Neuronal stem cell (in vitro differentiated cells): ENCODE results near the gene CUX1.
A peak's percentile ranks its signal among the peaks of the same experiment; 100 is the strongest.

ENCODE experiments used
- DNase-seq: peaks from one replicate; pipeline ENCODE4 v3.0.0-alpha.2; 2013; ENCODE audit warnings: low spot score
- H2AFZ ChIP-seq: one replicate; pipeline ENCODE4 v1.6.1; 2013; ENCODE audit warnings: mild to moderate bottlenecking, low read length, inconsistent platforms
- H2AK5ac ChIP-seq: 2 replicates; pipeline ENCODE4 v1.6.1; 2013; ENCODE audit warnings: low read depth, mild to moderate bottlenecking, inconsistent platforms, low read length, moderate library complexity, mixed read lengths
- H2BK120ac ChIP-seq: 2 replicates; pipeline ENCODE4 v1.6.1; 2013; ENCODE audit warnings: low read depth, mild to moderate bottlenecking, inconsistent platforms, low read length, moderate library complexity, mixed read lengths
- H2BK12ac ChIP-seq: one replicate; pipeline ENCODE4 v1.6.1; 2013; ENCODE audit warnings: low read length, inconsistent platforms
- H2BK15ac ChIP-seq: 2 replicates; pipeline ENCODE4 v1.6.1; 2013; ENCODE audit warnings: mild to moderate bottlenecking, low read length, inconsistent platforms, mixed read lengths
- H2BK5ac ChIP-seq: one replicate; pipeline ENCODE4 v1.6.1; 2013; ENCODE audit warnings: inconsistent platforms, mild to moderate bottlenecking, low read length, moderate library complexity
- H3K14ac ChIP-seq: one replicate; pipeline ENCODE4 v1.6.1; 2013; ENCODE audit warnings: low read length, inconsistent platforms
- H3K18ac ChIP-seq: 2 replicates; pipeline ENCODE4 v1.6.1; 2013; ENCODE audit warnings: low read length, inconsistent platforms
- H3K23ac ChIP-seq: 2 replicates; pipeline ENCODE4 v1.6.1; 2013; ENCODE audit warnings: low read depth, mild to moderate bottlenecking, mixed read lengths, low read length, inconsistent platforms; ENCODE audit not compliant: poor library complexity
- H3K27ac ChIP-seq: replicated peaks from 3 replicates; pipeline ENCODE4 v1.5.1; 2013; ENCODE audit warnings: low read length, inconsistent platforms
- H3K27me3 ChIP-seq, 3 experiments: 2 replicates each; pipeline ENCODE4 v1.6.1; 2013; ENCODE audit warnings: low read length in 3 of 3, mild to moderate bottlenecking in 2 of 3, inconsistent platforms in 1 of 3, low read depth in 1 of 3, mixed read lengths in 1 of 3, moderate library complexity in 1 of 3; ENCODE audit not compliant: control insufficient read depth in 3 of 3, insufficient read depth in 3 of 3
- H3K36me3 ChIP-seq, 2 donors: replicated peaks in 1 of 2; 2 replicates each; pipeline ENCODE4 v1.6.1; 2013; ENCODE audit warnings: low read length in 2 of 2; ENCODE audit not compliant: control insufficient read depth in 2 of 2, insufficient read depth in 2 of 2
- H3K4ac ChIP-seq: 2 replicates; pipeline ENCODE4 v1.6.1; 2013; ENCODE audit warnings: inconsistent platforms, mild to moderate bottlenecking, low read length, moderate library complexity
- H3K4me1 ChIP-seq, 2 donors: 1 replicate in 1 of 2; 2 replicates in 1 of 2; pipeline ENCODE4 v1.6.1; 2013; ENCODE audit warnings: low read length in 2 of 2, low read depth in 1 of 2; ENCODE audit not compliant: control insufficient read depth in 2 of 2, insufficient read depth in 1 of 2
- H3K4me2 ChIP-seq: one replicate; pipeline ENCODE4 v1.6.1; 2013; ENCODE audit warnings: mild to moderate bottlenecking, low read length, inconsistent platforms; ENCODE audit not compliant: insufficient read depth, poor library complexity, severe bottlenecking
- H3K4me3 ChIP-seq, 2 donors: 2 replicates each; pipeline ENCODE4 v1.5.1; 2013; ENCODE audit warnings: low read length in 2 of 2, mild to moderate bottlenecking in 2 of 2, inconsistent platforms in 1 of 2, moderate library complexity in 1 of 2
- H3K79me1 ChIP-seq: one replicate; pipeline ENCODE4 v1.6.1; 2013; ENCODE audit warnings: low read depth, mild to moderate bottlenecking, inconsistent platforms, low read length, moderate library complexity
- H3K9ac ChIP-seq: one replicate; pipeline ENCODE4 v1.6.1; 2013; ENCODE audit warnings: mild to moderate bottlenecking, low read depth, low read length, inconsistent platforms; ENCODE audit not compliant: poor library complexity
- H3K9me3 ChIP-seq, 2 donors: replicated peaks in 1 of 2; 2 replicates each; pipeline versions ENCODE3 to v1.6.1; 2013; ENCODE audit warnings: low read length in 2 of 2, mild to moderate bottlenecking in 2 of 2, inconsistent platforms in 1 of 2, low read depth in 1 of 2, mixed read lengths in 1 of 2, moderate library complexity in 1 of 2; ENCODE audit not compliant: control insufficient read depth in 2 of 2, insufficient read depth in 1 of 2
- H4K8ac ChIP-seq: one replicate; pipeline ENCODE4 v1.6.1; 2013; ENCODE audit warnings: low read depth, mild to moderate bottlenecking, inconsistent platforms, low read length, moderate library complexity
- H4K91ac ChIP-seq: one replicate; pipeline ENCODE4 v1.6.1; 2013; ENCODE audit warnings: low read length, low read depth, mild to moderate bottlenecking, inconsistent platforms; ENCODE audit not compliant: poor library complexity
- WGBS, 2 donors: extraction: QIAGEN DNeasy Blood & Tissue Kit; methylation state at CpG; one replicate each; pipeline ENCODE4 v1.1.7; 2013; ENCODE audit warnings: missing lambda C conversion rate in 2 of 2, mixed read lengths in 1 of 2; ENCODE audit not compliant: insufficient read length in 2 of 2, insufficient replicate concordance in 1 of 2; ENCODE audit errors: extremely low coverage in 2 of 2; 5-methylcytosine and 5-hydroxymethylcytosine counted together

CUX1 gene

DNA sequence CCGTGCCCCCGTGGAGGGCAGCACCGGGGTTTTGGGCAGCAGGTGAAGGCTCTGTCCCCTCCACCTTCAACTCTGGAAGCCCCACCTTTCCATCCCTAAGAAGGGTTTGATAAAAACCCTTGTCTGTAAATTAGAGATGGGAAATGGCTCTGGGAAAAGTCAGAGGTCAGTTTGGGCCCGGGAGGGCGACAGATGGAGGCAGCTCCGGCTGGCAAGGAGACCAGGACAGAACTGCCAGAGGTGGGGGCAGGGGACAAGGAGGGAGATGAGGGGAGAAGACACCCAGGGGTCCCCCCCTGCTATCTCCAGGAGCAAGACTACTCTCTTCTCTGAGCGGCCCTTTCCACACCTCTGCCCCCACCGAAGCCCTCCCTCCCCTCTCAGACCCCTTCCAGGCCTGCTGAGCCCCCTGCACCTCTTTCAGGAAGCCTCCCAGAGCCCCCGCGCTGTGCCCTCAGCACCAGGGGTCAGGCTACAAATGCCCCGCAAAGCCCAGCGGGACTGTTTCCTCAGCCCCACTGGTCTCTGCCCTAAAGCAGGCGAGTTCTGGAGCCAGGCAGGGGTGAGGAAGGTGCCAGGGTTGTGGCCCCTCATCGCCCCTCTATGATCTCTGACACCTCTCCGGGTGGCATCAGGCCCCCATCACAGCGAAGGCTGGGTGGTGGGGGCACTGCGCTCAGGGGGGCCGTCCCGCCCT lies 468.3 kb downstream of the CUX1 start:
- Histone ChIP-seq H3K4me1 (peaks cover 21 to 26% of the 10 kb centered on the region in 2 donors), H3K4me2 (peak overlapping the region; percentile 84), H3K4ac (no peak overlapping the region), H2BK120ac (no peak overlapping the region), H3K9ac (peak overlapping the region; percentile 96), H4K8ac (no peak overlapping the region), H3K9me3 (no peaks in the 10 kb centered on the region), H3K36me3 (no peaks in the 10 kb centered on the region), H2BK12ac (no peak overlapping the region), H2BK15ac (peak overlapping the region; percentile 98), H3K27ac (no peak overlapping the region), H4K91ac (no peak overlapping the region), H3K79me1 (peaks cover 5% of the 10 kb centered on the region), H3K4me3 (peak overlapping the region; percentile 86 to 95), H2AFZ (peak overlapping the region; percentile 99), H2AK5ac (peak overlapping the region; percentile 96), H3K27me3 (no peaks in the 10 kb centered on the region), H3K14ac (peak overlapping the region; percentile 63), H3K18ac (peak overlapping the region; percentile 100), H3K23ac (peak overlapping the region; percentile 91), H2BK5ac (peak overlapping the region; percentile 66)
- DNase-seq = no peak
- WGBS, 2 donors = no CpG with 5 or more reads among the region's 19 CpGs

DNA sequence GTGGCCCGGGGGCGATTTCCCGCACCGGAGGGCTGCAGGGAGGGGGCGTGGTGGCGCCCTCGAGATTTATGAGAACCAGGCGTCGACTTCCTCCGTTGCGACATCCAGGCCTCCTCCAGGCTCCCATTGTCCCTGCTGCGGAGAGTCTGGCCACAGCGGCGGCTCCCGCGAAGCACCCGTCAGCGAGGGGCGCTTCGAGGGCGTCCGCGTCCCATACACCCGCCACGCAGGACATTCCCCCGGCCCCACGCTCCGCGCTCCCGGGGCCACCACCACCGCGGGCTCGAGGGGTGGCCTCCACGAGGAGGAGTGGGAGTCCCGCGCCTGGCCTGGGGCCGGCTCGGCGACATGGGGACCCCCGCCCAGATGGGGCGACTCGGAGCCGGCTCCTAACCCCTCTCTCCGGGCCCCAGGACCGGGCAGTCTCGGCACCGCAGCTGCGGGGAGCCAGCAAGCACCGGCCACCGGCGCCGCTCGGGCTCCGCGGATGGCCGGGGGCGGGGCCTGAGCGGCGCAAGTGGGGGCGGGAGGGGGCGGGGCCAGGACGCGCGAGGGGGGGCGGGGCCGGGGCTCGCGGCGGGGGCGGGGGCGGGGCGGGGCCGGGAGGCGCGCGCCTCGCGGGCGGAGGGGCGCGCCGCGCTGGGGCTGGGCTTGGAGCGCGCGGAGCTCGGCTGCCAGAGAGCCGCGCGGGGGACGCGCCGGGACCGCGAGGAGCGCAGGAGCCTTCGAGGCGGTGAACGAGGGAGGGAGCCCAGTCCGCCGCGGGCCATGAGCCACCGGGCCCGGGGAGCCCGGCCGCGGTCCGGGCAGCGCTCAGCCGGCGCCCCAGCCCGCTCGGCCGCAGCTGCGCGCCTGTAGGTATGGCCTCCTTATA lies 469.0 kb downstream of the CUX1 start, which contains the start of gene SH2B2:
SH2B2 (plus strand) TSS at position 632 of the 874 bp plus-strand sequence. CDS start 13,683 bp downstream, outside the sequence.
- Histone ChIP-seq H4K91ac (no peak within 1 kb of the TSS), H4K8ac (peak within 1 kb of the TSS; percentile 86), H2BK5ac (peak within 1 kb of the TSS; percentile 82), H3K4me3 (peak within 1 kb of the TSS; percentile 95), H2BK120ac (no peak within 1 kb of the TSS), H2BK12ac (peak within 1 kb of the TSS; percentile 97), H2BK15ac (peak within 1 kb of the TSS; percentile 98), H2AFZ (peak within 1 kb of the TSS; percentile 99), H3K9ac (peak within 1 kb of the TSS; percentile 99), H3K9me3 (no peaks in the 10 kb centered on the region), H3K79me1 (peaks cover 5% of the 10 kb centered on the region), H3K14ac (peak within 1 kb of the TSS; percentile 99), H3K36me3 (no peaks in the 10 kb centered on the region), H3K27me3 (no peaks in the 10 kb centered on the region), H3K4me2 (peak within 1 kb of the TSS; percentile 97), H3K23ac (peak within 1 kb of the TSS; percentile 95), H3K4ac (peak within 1 kb of the TSS; percentile 95), H2AK5ac (peak within 1 kb of the TSS; percentile 96), H3K4me1 (peaks cover 21 to 26% of the 10 kb centered on the region in 2 donors), H3K27ac (peak within 1 kb of the TSS; percentile 26), H3K18ac (peak within 1 kb of the TSS; percentile 100)
- no CpG with 5 or more reads among the region's 116 CpGs for WGBS, 2 donors
- peak; percentile 65 for DNase-seq

DNA sequence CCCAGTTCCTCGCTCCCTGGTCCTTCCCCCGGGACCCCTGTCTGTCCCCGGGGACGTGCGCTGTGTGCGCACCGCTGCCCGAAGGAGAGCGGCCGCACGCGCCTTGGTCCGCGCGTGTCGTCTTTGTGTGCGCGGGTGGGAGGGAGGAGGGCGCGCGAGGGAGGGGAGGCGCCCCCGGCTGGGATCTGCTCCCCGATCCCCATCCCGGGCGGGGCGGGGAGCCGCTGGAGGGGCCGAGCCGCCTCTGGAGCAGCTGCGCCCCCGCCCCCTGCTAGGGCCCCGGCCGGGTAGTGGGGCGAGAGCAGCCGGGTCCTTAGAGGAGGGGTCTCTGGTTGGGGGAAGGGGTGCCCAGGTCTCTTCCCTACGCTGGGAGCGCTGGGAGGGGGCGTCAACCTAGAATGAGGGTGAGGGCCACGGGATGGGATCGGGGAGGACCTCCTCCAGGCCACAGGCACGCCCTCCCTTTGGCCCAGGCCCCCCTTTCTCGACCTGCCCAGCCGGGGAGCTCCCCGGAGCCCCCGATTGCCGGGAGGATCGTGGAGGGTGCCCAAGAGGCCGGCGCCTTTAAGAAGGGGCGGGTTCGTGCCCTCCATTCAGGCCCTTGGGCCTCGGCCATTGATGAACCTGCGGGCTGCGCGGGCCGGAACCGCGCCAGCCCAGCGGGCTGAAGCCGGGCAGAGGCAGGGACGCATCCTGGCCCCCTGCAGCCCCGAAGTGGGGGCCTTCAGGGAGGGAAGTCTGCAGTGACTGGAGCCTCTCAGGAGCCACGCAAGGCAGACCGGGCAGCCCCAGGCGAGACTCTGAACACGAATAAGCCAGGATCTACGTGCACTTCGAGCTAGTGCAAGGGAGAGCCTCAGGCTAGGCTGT lies 469.9 kb downstream of the CUX1 start:
- H2BK12ac ChIP-seq = peak overlapping the region; percentile 97
- peaks cover 21 to 26% of the 10 kb centered on the region in 2 donors for H3K4me1 ChIP-seq
- H3K23ac ChIP-seq = peak overlapping the region; percentile 95
- H3K4ac ChIP-seq = peak overlapping the region; percentile 6
- no peak overlapping the region for H3K27ac ChIP-seq
- H3K79me1 ChIP-seq = peaks cover 5% of the 10 kb centered on the region
- H2BK15ac ChIP-seq = peak overlapping the region; percentile 94
- H2AK5ac ChIP-seq = peak overlapping the region; percentile 61
- peak overlapping the region; percentile 95 for H3K4me3 ChIP-seq
- peak overlapping the region; percentile 97 for H3K4me2 ChIP-seq
- H3K18ac ChIP-seq = peak overlapping the region; percentile 97
- H3K27me3 ChIP-seq = no peaks in the 10 kb centered on the region
- H2BK120ac ChIP-seq = no peak overlapping the region
- H2BK5ac ChIP-seq = peak overlapping the region; percentile 82
- DNase-seq = peak; percentile 41
- peak overlapping the region; percentile 97 for H2AFZ ChIP-seq
- no peaks in the 10 kb centered on the region for H3K9me3 ChIP-seq
- peak overlapping the region; percentile 24 for H4K8ac ChIP-seq
- H3K36me3 ChIP-seq = no peaks in the 10 kb centered on the region
- H3K14ac ChIP-seq = peak overlapping the region; percentile 99
- peak overlapping the region; percentile 99 for H3K9ac ChIP-seq
- H4K91ac ChIP-seq = no peak overlapping the region
- WGBS, 2 donors = no CpG with 5 or more reads among the region's 69 CpGs
